NCI-H510A (cell line): ENCODE data around the gene FIBIN.
"Not testable (repeated sequence)": the region's sequence is repeated elsewhere in the genome, so short reads cannot be mapped to it uniquely, and the experiment has no call there.

ENCODE experiments used
- DNase-seq: peaks from one replicate; lab custom pipeline; 2025; lab: John Stamatoyannopoulos, UW

The FIBIN gene

GRCh38 chr11:26977209-26977608, 16.7 kb upstream of the FIBIN start:
- not testable (repeated sequence) for DNase-seq

GRCh38 chr11:26983645-26984044, 10.3 kb upstream of the FIBIN start:
- no peak for DNase-seq

- DNase-seq: no peak
These were observed 8.4 kb upstream of the FIBIN start for GRCh38 chr11:26985470-26985869.

GRCh38 chr11:26985943-26986342, 8.0 kb upstream of the FIBIN start:
- DNase-seq: no peak

- no peak for DNase-seq
These were observed 6.6 kb upstream of the FIBIN start for GRCh38 chr11:26987272-26987671.

GRCh38 chr11:26987731-26988130, 6.2 kb upstream of the FIBIN start:
- no peak for DNase-seq

- no peak for DNase-seq
These were observed 1.8 kb upstream of the FIBIN start for GRCh38 chr11:26992031-26992541.

- DNase-seq: no peak
These were observed 751 bp downstream of the FIBIN start for GRCh38 chr11:26994631-26995095.

- DNase-seq: no peak
These were observed 2.0 kb downstream of the FIBIN start for GRCh38 chr11:26995701-26996460.

- DNase-seq: no peak
These were observed 3.5 kb downstream of the FIBIN start for GRCh38 chr11:26997378-26997777.

GRCh38 chr11:27001136-27001730, 7.3 kb downstream of the FIBIN start:
- DNase-seq: not testable (repeated sequence)

GRCh38 chr11:27002431-27002830, 8.5 kb downstream of the FIBIN start:
- no peak for DNase-seq

- no peak for DNase-seq
These were observed 8.9 kb downstream of the FIBIN start for GRCh38 chr11:27002838-27003237.

- DNase-seq: peak; percentile 5
These were observed 10.2 kb downstream of the FIBIN start for GRCh38 chr11:27004103-27004502.

GRCh38 chr11:27008811-27009535, 15.1 kb downstream of the FIBIN start:
- no peak for DNase-seq

- no peak for DNase-seq
These were observed 17.8 kb downstream of the FIBIN start for GRCh38 chr11:27011560-27012233.

- DNase-seq: no peak
These were observed 18.5 kb downstream of the FIBIN start for GRCh38 chr11:27012234-27012921.

- no peak for DNase-seq
These were observed 20.0 kb downstream of the FIBIN start for GRCh38 chr11:27013781-27014361.

GRCh38 chr11:27018902-27019529, 25.1 kb downstream of the FIBIN start:
- no peak for DNase-seq

GRCh38 chr11:27020751-27021150, 26.8 kb downstream of the FIBIN start:
- DNase-seq: peak; percentile 46
